ENCODE measurements around the gene WNT4.

DNA sequence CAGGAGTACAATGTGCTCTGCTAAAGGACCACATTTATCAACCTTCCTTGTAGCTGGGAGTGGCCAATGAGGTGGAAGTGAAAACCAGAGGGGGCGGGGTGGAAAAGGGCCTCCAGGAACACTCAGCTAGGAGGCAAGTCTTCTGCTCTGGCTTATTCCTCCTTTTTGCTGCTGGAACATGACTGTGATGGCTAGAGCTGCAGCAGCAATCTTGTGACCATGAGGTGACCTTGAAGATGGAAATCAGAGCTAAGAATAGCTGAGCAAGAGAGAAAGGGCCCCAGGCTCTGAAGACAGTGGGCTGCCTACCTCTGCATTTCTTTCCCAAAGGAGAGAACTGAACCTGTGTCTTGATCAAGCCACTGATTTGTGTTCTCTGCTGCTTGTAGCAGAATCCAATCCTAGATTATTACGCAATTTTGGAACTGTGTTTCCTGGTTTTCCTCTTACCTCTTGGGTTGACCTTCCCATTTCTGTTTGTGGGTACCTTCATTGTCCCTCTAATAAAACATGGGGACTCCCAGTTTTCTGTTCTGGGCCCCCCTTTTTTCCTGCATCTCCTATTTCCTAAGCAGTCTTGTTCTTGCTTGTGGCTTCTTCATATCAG lies 36.4 kb upstream of the WNT4 start:
- no peak for TF ChIP-seq POLR2A (IDR thresholded peaks at IDR 0.05; ENCODE audit: low read depth)
- TF ChIP-seq, protein P1, sequence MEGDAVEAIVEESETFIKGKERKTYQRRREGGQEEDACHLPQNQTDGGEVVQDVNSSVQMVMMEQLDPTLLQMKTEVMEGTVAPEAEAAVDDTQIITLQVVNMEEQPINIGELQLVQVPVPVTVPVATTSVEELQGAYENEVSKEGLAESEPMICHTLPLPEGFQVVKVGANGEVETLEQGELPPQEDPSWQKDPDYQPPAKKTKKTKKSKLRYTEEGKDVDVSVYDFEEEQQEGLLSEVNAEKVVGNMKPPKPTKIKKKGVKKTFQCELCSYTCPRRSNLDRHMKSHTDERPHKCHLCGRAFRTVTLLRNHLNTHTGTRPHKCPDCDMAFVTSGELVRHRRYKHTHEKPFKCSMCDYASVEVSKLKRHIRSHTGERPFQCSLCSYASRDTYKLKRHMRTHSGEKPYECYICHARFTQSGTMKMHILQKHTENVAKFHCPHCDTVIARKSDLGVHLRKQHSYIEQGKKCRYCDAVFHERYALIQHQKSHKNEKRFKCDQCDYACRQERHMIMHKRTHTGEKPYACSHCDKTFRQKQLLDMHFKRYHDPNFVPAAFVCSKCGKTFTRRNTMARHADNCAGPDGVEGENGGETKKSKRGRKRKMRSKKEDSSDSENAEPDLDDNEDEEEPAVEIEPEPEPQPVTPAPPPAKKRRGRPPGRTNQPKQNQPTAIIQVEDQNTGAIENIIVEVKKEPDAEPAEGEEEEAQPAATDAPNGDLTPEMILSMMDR (IDR thresholded peaks at IDR 0.05): no peak

Measured in esophagus muscularis mucosa (tissue), 3 donors.